IMR-90 (cell line): Measurements from ENCODE around the gene ZNF282. TPM values are rescaled to one million over a fixed set of nuclear protein-coding genes. Genes with fewer than 3 reads are reported as not detected.

ENCODE experiments used
- ATAC-seq: fragments of 200-7000 bp; cut with Tn5 transposase; 2 replicates; pipeline ENCODE4 v1.9.1; 2020; ENCODE audit warnings: low read depth, mild to moderate bottlenecking, moderate library complexity
- BruUV-seq: library from RNA; stranded (reverse); fragments of 400-500 nt; replicated peaks from 2 replicates; lab custom pipeline; 2021; lab: Mats Ljungman, UMichigan
- CTCF ChIA-PET: fragments of 300-600 bp; formaldehyde crosslinking; extraction: SDS; loops from one replicate; lab custom pipeline; 2021; ENCODE audit warnings: antibody characterized with exemption; lab: Yijun Ruan, JAX
- POLR2A ChIA-PET: fragments of 300-600 bp; sonication (Branson Sonifier 250); formaldehyde crosslinking; loops from one replicate; lab custom pipeline; 2022; ENCODE audit warnings: antibody characterized with exemption; ENCODE audit not compliant: unreplicated experiment; lab: Charles Lee
- DNase-seq: peaks from one replicate; pipeline ENCODE4 v3.0.0; 2013
- H2AFZ ChIP-seq: replicated peaks from 2 replicates; pipeline ENCODE3; 2013; ENCODE audit warnings: low read length, mild to moderate bottlenecking; ENCODE audit not compliant: poor library complexity
- H2AK5ac ChIP-seq: 2 replicates; pipeline ENCODE4 v1.6.1; 2013; ENCODE audit warnings: low read depth, low read length, inconsistent platforms
- H2AK9ac ChIP-seq: replicated peaks from 2 replicates; pipeline ENCODE3; 2013; ENCODE audit warnings: mild to moderate bottlenecking, low read depth, low read length, moderate library complexity; ENCODE audit not compliant: poor library complexity
- H2BK120ac ChIP-seq: 2 replicates; pipeline ENCODE4 v1.6.1; 2013; ENCODE audit warnings: low read depth, low read length, inconsistent platforms
- H2BK15ac ChIP-seq: 3 replicates; pipeline ENCODE4 v1.6.1; 2013; ENCODE audit warnings: low read depth, low read length, inconsistent platforms
- H2BK20ac ChIP-seq: 2 replicates; pipeline ENCODE4 v1.6.1; 2013; ENCODE audit warnings: low read depth, mild to moderate bottlenecking, inconsistent platforms, low read length, moderate library complexity
- H2BK5ac ChIP-seq: 2 replicates; pipeline ENCODE4 v1.6.1; 2013; ENCODE audit warnings: mild to moderate bottlenecking, low read depth, low read length, inconsistent platforms; ENCODE audit not compliant: poor library complexity, severe bottlenecking
- H3K14ac ChIP-seq: replicated peaks from 2 replicates; pipeline ENCODE4 v1.6.1; 2013; ENCODE audit warnings: low read depth, low read length, inconsistent platforms
- H3K18ac ChIP-seq: 2 replicates; pipeline ENCODE4 v1.6.1; 2013; ENCODE audit warnings: low read depth, low read length, control low read depth
- H3K23ac ChIP-seq: 2 replicates; pipeline ENCODE4 v1.6.1; 2013; ENCODE audit warnings: low read depth, low read length, inconsistent platforms
- H3K27ac ChIP-seq: 2 replicates; pipeline ENCODE4 v1.5.1; 2013; ENCODE audit warnings: mild to moderate bottlenecking, control low read depth, low read length; ENCODE audit not compliant: insufficient read depth
- H3K27me3 ChIP-seq: 2 replicates; pipeline ENCODE4 v1.6.1; 2013; ENCODE audit warnings: low read length; ENCODE audit not compliant: control insufficient read depth, insufficient read depth
- H3K36me3 ChIP-seq: 2 replicates; pipeline ENCODE4 v1.6.1; 2013; ENCODE audit warnings: low read length, mixed read lengths; ENCODE audit not compliant: control insufficient read depth, insufficient read depth
- H3K4ac ChIP-seq: 2 replicates; pipeline ENCODE4 v1.6.1; 2013; ENCODE audit warnings: low read depth, low read length, inconsistent platforms
- H3K4me1 ChIP-seq: 2 replicates; pipeline ENCODE4 v1.6.1; 2013; ENCODE audit warnings: low read length, mixed read lengths; ENCODE audit not compliant: control insufficient read depth, insufficient read depth
- H3K4me2 ChIP-seq: 2 replicates; pipeline ENCODE4 v1.6.1; 2013; ENCODE audit warnings: low read depth, mild to moderate bottlenecking, control low read depth, low read length, moderate library complexity
- H3K4me3 ChIP-seq: 2 replicates; pipeline ENCODE4 v1.5.1; 2013; ENCODE audit warnings: low read depth, mild to moderate bottlenecking, control low read depth, low read length, moderate library complexity; ENCODE audit not compliant: insufficient read depth
- H3K56ac ChIP-seq: 2 replicates; pipeline ENCODE4 v1.6.1; 2013; ENCODE audit warnings: low read length, inconsistent platforms; ENCODE audit not compliant: insufficient read depth; ENCODE audit errors: extremely low read depth
- H3K79me1 ChIP-seq, 2 experiments: 2 replicates each; pipeline ENCODE4 v1.6.1; 2013; ENCODE audit warnings: low read length in 2 of 2, inconsistent platforms in 1 of 2, low read depth in 1 of 2
- H3K9ac ChIP-seq: 2 replicates; pipeline ENCODE4 v1.6.1; 2013; ENCODE audit warnings: low read depth, low read length, control low read depth
- H3K9me1 ChIP-seq: 2 replicates; pipeline ENCODE4 v1.6.1; 2013; ENCODE audit warnings: low read length, inconsistent platforms; ENCODE audit not compliant: insufficient read depth
- H3K9me3 ChIP-seq: 2 replicates; pipeline ENCODE4 v1.6.1; 2013; ENCODE audit warnings: low read length; ENCODE audit not compliant: control insufficient read depth, insufficient read depth
- H4K20me1 ChIP-seq: 2 replicates; pipeline ENCODE4 v1.6.1; 2013; ENCODE audit warnings: low read length, inconsistent platforms; ENCODE audit not compliant: insufficient read depth
- H4K5ac ChIP-seq: 2 replicates; pipeline ENCODE4 v1.6.1; 2013; ENCODE audit warnings: mild to moderate bottlenecking, low read depth, low read length, control low read depth
- H4K8ac ChIP-seq, 2 experiments: 2 replicates each; pipeline ENCODE4 v1.6.1; 2013; ENCODE audit warnings: low read depth in 2 of 2, low read length in 2 of 2, control low read depth in 1 of 2, inconsistent platforms in 1 of 2
- H4K91ac ChIP-seq: 2 replicates; pipeline ENCODE4 v1.6.1; 2013; ENCODE audit warnings: low read depth, low read length, inconsistent platforms; ENCODE audit not compliant: insufficient read depth
- CEBPB ChIP-seq: IDR thresholded peaks from 2 replicates; pipeline ENCODE4 v1.6.1; 2012; ENCODE audit warnings: low read depth, low read length, improper control_type of control experiment
- ELK1 ChIP-seq: fragments of 150-350 bp; IDR thresholded peaks from 2 replicates; pipeline ENCODE4 v1.6.1; 2016; ENCODE audit warnings: low read depth, mild to moderate bottlenecking, low read length, moderate library complexity, borderline replicate concordance
- WGBS, 2 experiments: methylation state at CpG; one replicate each; pipeline versions ENCODE4 v1.1.5 to v1.1.7; 2013; ENCODE audit warnings: missing lambda C conversion rate in 2 of 2; ENCODE audit not compliant: insufficient read length in 1 of 2; ENCODE audit errors: extremely low coverage in 2 of 2; 5-methylcytosine and 5-hydroxymethylcytosine counted together
- dilution Hi-C: fragments of 300-500 bp; cut with HindIII; formaldehyde crosslinking; loops from one replicate; pipeline ENCODE4 v1.14.3; 2018; ENCODE audit warnings: low sequenced_read_pairs; ENCODE audit not compliant: unreplicated experiment
- in situ Hi-C: fragments of 300-500 bp; cut with MboI; formaldehyde crosslinking; loops from 3 replicates; pipeline ENCODE4 v1.14.3; 2019; ENCODE audit warnings: low sequenced_read_pairs, inconsistent platforms, mixed read lengths
- intact Hi-C: fragments of 100-400 bp; cut with micrococcal nuclease; formaldehyde crosslinking; loops from 2 replicates; pipeline ENCODE4 v1.10.0; 2022
- polyA plus RNA-seq, 3 experiments: library from polyadenylated mRNA; depleted of rRNA; stranded (reverse); fragments of >200 nt; gene quantifications; 2 replicates each; pipeline ENCODE4 v1.2.3, GENCODE V29; 2012; ENCODE audit warnings: low replicate concordance in 1 of 3
- total RNA-seq: library from RNA; depleted of rRNA; stranded (reverse); fragments of >200 nt; gene quantifications from 2 replicates; pipeline ENCODE4 v1.2.3, GENCODE V29; 2012

The ZNF282 gene
- total and polyA plus RNA-seq, 2 of the 4 experiments (the other 2 are of a cell fraction): 7.2 to 11.9 TPM

DNA sequence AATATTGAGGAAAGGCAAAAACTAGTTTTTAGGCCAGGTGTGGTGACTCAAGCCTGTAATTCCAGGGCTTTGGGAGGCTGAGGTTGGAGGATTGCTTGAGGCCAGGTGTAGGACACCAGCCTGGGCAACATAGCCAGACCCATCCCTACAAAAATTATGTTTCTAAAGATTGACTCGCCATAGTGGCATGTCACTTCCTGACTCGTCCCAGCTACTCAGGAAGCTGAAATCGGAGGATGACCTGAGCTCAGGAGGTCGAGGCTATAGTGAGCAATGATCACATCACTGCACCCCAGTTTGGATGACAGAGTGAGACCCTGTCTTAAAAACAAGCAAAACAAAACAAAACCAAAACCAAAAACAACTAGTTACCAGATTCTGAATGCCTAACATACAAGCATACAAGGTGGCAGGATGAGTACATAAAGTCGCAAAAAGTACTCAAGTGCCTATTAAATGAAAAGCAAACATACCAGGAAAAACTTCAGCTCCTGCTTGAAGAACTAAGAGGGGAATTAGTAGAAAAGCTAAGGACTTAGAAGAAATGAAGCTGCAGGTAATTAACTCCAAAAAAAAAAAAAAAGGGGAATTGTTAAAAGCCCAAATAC is 34.0 kb upstream of the ZNF282 start:
- CTCF ChIA-PET: no interaction called here
- H3K27ac ChIP-seq: no peak overlapping the region
- no peak overlapping the region for H4K91ac ChIP-seq
- no peaks in the 10 kb centered on the region for H3K9me3 ChIP-seq
- no peak overlapping the region for H4K8ac ChIP-seq
- no TSS peak for BruUV-seq
- H3K4me1 ChIP-seq: peaks cover 5% of the 10 kb centered on the region; the same call in 1 of the 2 replicates
- H3K36me3 ChIP-seq: peaks cover 19% of the 10 kb centered on the region
- TF ChIP-seq ELK1 (no peak), CEBPB (no peak)
- H3K14ac ChIP-seq: no peak overlapping the region
- no peaks in the 10 kb centered on the region for H3K9me1 ChIP-seq
- intact Hi-C loops: no loop called here
- WGBS, 2 experiments: no CpG with 5 or more reads among the region's 5 CpGs
- no peak overlapping the region for H2BK120ac ChIP-seq
- no peak overlapping the region for H4K5ac ChIP-seq
- no peaks in the 10 kb centered on the region for H3K27me3 ChIP-seq
- H3K23ac ChIP-seq: no peak overlapping the region
- dilution Hi-C loops: no loop called here
- H2AK5ac ChIP-seq: no peak overlapping the region
- ATAC-seq (peak; percentile 67), DNase-seq (peak; percentile 59)
- no peak overlapping the region for H3K4me3 ChIP-seq
- no peak overlapping the region for H3K18ac ChIP-seq
- in situ Hi-C loops: no loop called here
- H3K4me2 ChIP-seq: no peak overlapping the region
- POLR2A ChIA-PET: no interaction called here
- no peak overlapping the region for H2AFZ ChIP-seq
- H3K56ac ChIP-seq: no peak overlapping the region
- H2AK9ac ChIP-seq: peak overlapping the region; percentile 70
- no peak overlapping the region for H2BK5ac ChIP-seq
- no peak overlapping the region for H3K4ac ChIP-seq
- H2BK20ac ChIP-seq: no peak overlapping the region
- peaks cover 7% of the 10 kb centered on the region for H4K20me1 ChIP-seq
- no peak overlapping the region for H2BK15ac ChIP-seq
- H3K9ac ChIP-seq: no peak overlapping the region
- peaks cover 16 to 19% of the 10 kb centered on the region in 2 experiments for H3K79me1 ChIP-seq
